NT2/D1 (cell line): ENCODE results near the gene TFRC.

Source experiments
- DNase-seq: peaks from one replicate; pipeline ENCODE4 v3.0.0-alpha.2; 2011; ENCODE audit warnings: low read depth, low spot score
- H3K27me3 ChIP-seq: 2 replicates; pipeline ENCODE4 v1.6.0; 2011; ENCODE audit warnings: mild to moderate bottlenecking; ENCODE audit not compliant: insufficient read length, insufficient read depth
- H3K36me3 ChIP-seq: 2 replicates; pipeline ENCODE4 v1.6.1; 2011; ENCODE audit warnings: mild to moderate bottlenecking, low read length, mixed read lengths; ENCODE audit not compliant: insufficient read depth, insufficient read length
- H3K4me1 ChIP-seq: 2 replicates; pipeline ENCODE4 v1.5.1; 2011; ENCODE audit not compliant: insufficient read depth, insufficient read length
- H3K4me3 ChIP-seq: 2 replicates; pipeline ENCODE4 v1.5.1; 2011; ENCODE audit warnings: low read depth; ENCODE audit not compliant: insufficient read length
- H3K9ac ChIP-seq: 2 replicates; pipeline ENCODE4 v1.6.0; 2011; ENCODE audit warnings: low read depth; ENCODE audit not compliant: insufficient read length
- H3K9me3 ChIP-seq: 2 replicates; pipeline ENCODE4 v1.5.1; 2011; ENCODE audit warnings: mild to moderate bottlenecking, low read length; ENCODE audit not compliant: insufficient read depth
- SUZ12 ChIP-seq: IDR thresholded peaks from 2 replicates; pipeline ENCODE4 v1.6.1; 2011; ENCODE audit not compliant: insufficient read length, insufficient read depth; ENCODE audit errors: extremely low read depth
- YY1 ChIP-seq: IDR thresholded peaks from 2 replicates; pipeline ENCODE4 v1.6.1; 2011; ENCODE audit not compliant: insufficient read length, insufficient read depth
- ZNF274 ChIP-seq: IDR thresholded peaks from 2 replicates; pipeline ENCODE4 v1.6.1; 2011; ENCODE audit warnings: mild to moderate bottlenecking, low read depth, low read length

TFRC gene

GRCh38 chr3:196051282-196052076, 30.4 kb downstream of the TFRC start:
- no peak for DNase-seq
- H3K9ac ChIP-seq = no peak overlapping the region
- no peak overlapping the region for H3K4me3 ChIP-seq
- no peaks in the 10 kb centered on the region for H3K9me3 ChIP-seq
- H3K36me3 ChIP-seq = peaks cover 81% of the 10 kb centered on the region
- TF ChIP-seq YY1 (no peak), ZNF274 (no peak), SUZ12 (no peak)
- H3K4me1 ChIP-seq = no peaks in the 10 kb centered on the region
- H3K27me3 ChIP-seq = no peaks in the 10 kb centered on the region

- H3K9ac ChIP-seq = no peak overlapping the region
- TF ChIP-seq SUZ12 (no peak), ZNF274 (no peak), YY1 (no peak)
- no peaks in the 10 kb centered on the region for H3K27me3 ChIP-seq
- no peak overlapping the region for H3K4me3 ChIP-seq
- no peaks in the 10 kb centered on the region for H3K9me3 ChIP-seq
- peaks cover 73% of the 10 kb centered on the region for H3K36me3 ChIP-seq
- DNase-seq = no peak
- no peaks in the 10 kb centered on the region for H3K4me1 ChIP-seq
These were observed 31.3 kb downstream of the TFRC start for GRCh38 chr3:196050597-196050996.

GRCh38 chr3:196049653-196050052, 32.2 kb downstream of the TFRC start:
- TF ChIP-seq YY1 (no peak), ZNF274 (no peak), SUZ12 (no peak)
- H3K4me1 ChIP-seq = no peaks in the 10 kb centered on the region
- no peak overlapping the region for H3K4me3 ChIP-seq
- H3K36me3 ChIP-seq = peaks cover 63% of the 10 kb centered on the region
- no peak for DNase-seq
- H3K27me3 ChIP-seq = no peaks in the 10 kb centered on the region
- no peaks in the 10 kb centered on the region for H3K9me3 ChIP-seq
- H3K9ac ChIP-seq = no peak overlapping the region

- no peak for TF ChIP-seq YY1
- no peak for TF ChIP-seq ZNF274
- TF ChIP-seq SUZ12 = no peak
- Histone ChIP-seq H3K36me3 (peaks cover 57% of the 10 kb centered on the region), H3K9ac (no peak overlapping the region), H3K27me3 (no peaks in the 10 kb centered on the region), H3K9me3 (no peaks in the 10 kb centered on the region), H3K4me3 (no peak overlapping the region), H3K4me1 (no peaks in the 10 kb centered on the region)
- no peak for DNase-seq
These were observed 32.8 kb downstream of the TFRC start for GRCh38 chr3:196048922-196049598.

GRCh38 chr3:196047391-196048030, 34.4 kb downstream of the TFRC start:
- DNase-seq = no peak
- Histone ChIP-seq H3K9me3 (no peaks in the 10 kb centered on the region), H3K4me3 (no peak overlapping the region), H3K36me3 (peaks cover 42% of the 10 kb centered on the region), H3K27me3 (no peaks in the 10 kb centered on the region), H3K4me1 (no peaks in the 10 kb centered on the region), H3K9ac (no peak overlapping the region)
- TF ChIP-seq SUZ12 (no peak), YY1 (no peak), ZNF274 (no peak)

GRCh38 chr3:196044513-196044912, 37.4 kb downstream of the TFRC start:
- H3K9ac ChIP-seq = no peak overlapping the region
- TF ChIP-seq ZNF274 (no peak), YY1 (no peak)
- H3K36me3 ChIP-seq = peaks cover 13% of the 10 kb centered on the region
- H3K4me3 ChIP-seq = no peak overlapping the region
- no peaks in the 10 kb centered on the region for H3K27me3 ChIP-seq
- H3K9me3 ChIP-seq = no peaks in the 10 kb centered on the region; the same call in 1 of the 2 replicates
- no peaks in the 10 kb centered on the region for H3K4me1 ChIP-seq
- no peak for DNase-seq

- Histone ChIP-seq H3K36me3 (peaks cover 4% of the 10 kb centered on the region), H3K27me3 (no peaks in the 10 kb centered on the region), H3K4me3 (no peak overlapping the region), H3K9me3 (no peaks in the 10 kb centered on the region; the same call in 1 of the 2 replicates), H3K4me1 (no peaks in the 10 kb centered on the region), H3K9ac (no peak overlapping the region)
- TF ChIP-seq YY1 = no peak
- no peak for DNase-seq
These were observed 39.2 kb downstream of the TFRC start for GRCh38 chr3:196042673-196043072.
